ENCODE data around the gene ARHGAP23.

DNA sequence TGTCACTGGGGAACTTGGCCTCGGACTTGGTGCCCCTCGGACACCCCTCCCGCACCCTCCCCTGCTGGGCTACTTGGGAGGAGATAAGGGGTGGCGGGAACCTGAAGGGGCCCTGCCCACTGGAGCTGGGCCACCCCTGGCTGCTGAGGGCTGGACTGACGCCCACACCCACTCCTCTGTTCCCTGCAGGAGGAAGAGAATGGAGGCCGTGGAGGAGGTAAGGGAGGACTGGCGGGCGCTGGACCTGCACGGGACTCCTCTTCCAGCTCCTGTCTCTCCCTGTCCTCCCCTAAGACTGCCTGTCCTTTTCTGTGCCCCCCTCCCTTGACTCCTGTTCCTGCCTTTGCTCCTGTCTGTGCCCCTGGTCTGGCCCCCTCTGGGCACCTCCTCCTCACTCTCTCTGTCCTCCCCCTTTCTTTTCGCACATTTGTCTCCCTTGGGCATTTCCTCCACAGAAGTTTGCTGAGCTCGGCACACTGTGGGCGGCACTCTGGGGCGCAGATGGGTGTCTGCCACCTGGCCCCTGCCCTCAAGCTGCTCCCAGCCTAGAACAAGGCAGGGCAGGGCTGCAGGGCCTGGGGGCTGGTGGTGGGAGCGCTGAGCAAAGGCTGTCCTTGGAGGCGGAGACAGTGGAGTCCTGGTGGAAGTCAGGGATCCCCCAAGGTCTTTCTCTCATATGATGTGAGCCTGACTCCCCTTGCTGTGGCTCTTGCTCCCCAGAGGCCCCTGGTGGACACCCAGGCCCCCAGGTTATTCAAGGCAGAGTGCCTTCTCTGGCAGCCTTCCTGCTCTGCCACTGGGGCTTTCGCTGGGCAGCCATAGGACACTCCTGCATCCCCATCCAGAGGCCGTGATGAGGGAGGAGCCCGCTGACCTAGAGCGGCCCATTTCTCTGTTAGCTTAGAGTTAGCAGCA, 32.7 kb downstream of the ARHGAP23 start:
- no peak for TF ChIP-seq TAF1 (IDR thresholded peaks at IDR 0.05; ENCODE audit: low read depth)
- no peak for TF ChIP-seq POLR2AphosphoS5 (IDR thresholded peaks at IDR 0.05)
- no peak for TF ChIP-seq EZH2 (IDR thresholded peaks at IDR 0.05; ENCODE audit: borderline replicate concordance, insufficient read depth, low read length, poor library complexity, severe bottlenecking)

All from neural cell (in vitro differentiated cells).